ENCODE results near the gene TECPR2.

The TECPR2 gene

GRCh38 chr14:102317564-102318248 lies 45.0 kb upstream of the TECPR2 start:
- H3K4me3 ChIP-seq (ENCODE audit: low read depth, low read length), result peak overlapping the region; percentile 50
- TF ChIP-seq, protein P1, sequence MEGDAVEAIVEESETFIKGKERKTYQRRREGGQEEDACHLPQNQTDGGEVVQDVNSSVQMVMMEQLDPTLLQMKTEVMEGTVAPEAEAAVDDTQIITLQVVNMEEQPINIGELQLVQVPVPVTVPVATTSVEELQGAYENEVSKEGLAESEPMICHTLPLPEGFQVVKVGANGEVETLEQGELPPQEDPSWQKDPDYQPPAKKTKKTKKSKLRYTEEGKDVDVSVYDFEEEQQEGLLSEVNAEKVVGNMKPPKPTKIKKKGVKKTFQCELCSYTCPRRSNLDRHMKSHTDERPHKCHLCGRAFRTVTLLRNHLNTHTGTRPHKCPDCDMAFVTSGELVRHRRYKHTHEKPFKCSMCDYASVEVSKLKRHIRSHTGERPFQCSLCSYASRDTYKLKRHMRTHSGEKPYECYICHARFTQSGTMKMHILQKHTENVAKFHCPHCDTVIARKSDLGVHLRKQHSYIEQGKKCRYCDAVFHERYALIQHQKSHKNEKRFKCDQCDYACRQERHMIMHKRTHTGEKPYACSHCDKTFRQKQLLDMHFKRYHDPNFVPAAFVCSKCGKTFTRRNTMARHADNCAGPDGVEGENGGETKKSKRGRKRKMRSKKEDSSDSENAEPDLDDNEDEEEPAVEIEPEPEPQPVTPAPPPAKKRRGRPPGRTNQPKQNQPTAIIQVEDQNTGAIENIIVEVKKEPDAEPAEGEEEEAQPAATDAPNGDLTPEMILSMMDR (IDR thresholded peaks at IDR 0.05; ENCODE audit: low read depth, low read length, missing control alignments), result no peak
- DNase-seq (ENCODE audit: low read depth), result no peak
- in situ Hi-C loops (cut with HindIII; ENCODE audit: low sequenced_read_pairs), result loop anchor here (25.0 kb wide), 1 partner anchor 230 kb away; the partner anchor contains the start of gene HSP90AA1

DNA sequence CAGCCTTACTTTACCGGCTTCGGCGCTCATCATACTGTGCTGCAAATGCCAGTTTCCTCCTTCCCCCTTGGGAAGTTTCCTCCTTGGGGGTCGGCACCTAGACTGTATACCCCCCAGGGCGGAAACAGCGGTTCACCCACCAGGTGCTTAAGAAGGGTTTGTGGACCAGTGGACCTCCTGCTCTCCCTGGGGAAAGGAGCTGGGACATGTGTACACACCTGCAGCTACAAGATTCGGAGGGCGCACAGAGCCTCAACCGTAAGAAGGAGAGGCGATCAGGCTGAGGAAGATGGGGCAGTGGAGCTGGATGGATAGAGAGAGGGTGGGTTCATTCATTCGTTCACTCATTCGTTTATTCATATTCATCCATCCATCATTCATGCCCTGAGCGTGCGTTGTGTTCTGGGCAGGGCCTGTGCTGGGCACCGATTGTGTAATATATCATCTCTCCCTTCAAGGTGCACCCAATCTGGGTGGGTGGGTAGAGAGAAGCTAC lies 43.9 kb upstream of the TECPR2 start:
- DNase-seq (ENCODE audit: low read depth), result no peak
- TF ChIP-seq, protein P1 (IDR thresholded peaks at IDR 0.05; ENCODE audit: low read depth, low read length, missing control alignments), result no peak
- H3K4me3 ChIP-seq (ENCODE audit: low read depth, low read length), result peak overlapping the region; percentile 79
- in situ Hi-C loops (cut with HindIII; ENCODE audit: low sequenced_read_pairs), result loop anchor here (25.0 kb wide), 1 partner anchor 232 kb away; the partner anchor contains the start of gene HSP90AA1

DNA sequence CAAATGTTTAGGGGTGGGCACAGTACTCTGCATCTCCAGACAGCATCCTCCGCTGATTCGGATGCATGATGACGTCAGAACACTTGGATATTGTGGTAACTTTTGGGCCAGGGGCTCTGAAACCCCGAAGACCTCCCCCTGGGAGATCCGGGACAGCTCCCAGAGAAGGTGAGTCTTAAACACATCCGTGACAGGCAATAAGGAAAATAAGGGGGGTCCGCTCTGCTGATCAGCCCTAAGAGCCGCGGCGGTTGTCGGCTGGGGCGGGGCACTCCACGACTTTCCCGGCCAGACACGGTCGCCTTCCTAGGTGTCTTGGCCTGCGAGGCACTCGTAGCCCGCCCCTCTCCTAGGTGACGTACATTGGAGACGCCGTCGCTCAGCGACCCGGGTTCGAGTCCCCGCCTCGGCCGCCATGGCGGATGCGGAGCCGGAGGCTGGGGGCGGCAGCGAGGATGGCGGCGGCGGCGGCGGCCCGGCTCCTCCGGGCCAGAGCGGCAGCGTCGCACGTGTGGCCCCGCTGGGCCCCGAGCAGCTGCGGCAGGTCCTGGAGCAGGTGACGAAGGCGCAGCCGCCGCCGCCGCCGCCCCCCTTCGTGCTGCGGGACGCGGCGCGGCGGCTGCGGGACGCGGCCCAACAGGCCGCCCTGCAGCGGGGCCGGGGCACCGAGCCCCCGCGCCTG lies 43.2 kb upstream of the TECPR2 start, which contains the start of gene ZNF839:
Gene ZNF839 (plus strand): TSS at position 396 of the 682 bp plus-strand sequence. CDS start 20 bp downstream, at position 416.
- TF ChIP-seq, protein P1 (IDR thresholded peaks at IDR 0.05; ENCODE audit: low read depth, low read length, missing control alignments), result no peak
- peak; percentile 61 for DNase-seq (ENCODE audit: low read depth)
- H3K4me3 ChIP-seq (ENCODE audit: low read depth, low read length), result peak within 1 kb of the TSS; percentile 79
- in situ Hi-C loops (cut with HindIII; ENCODE audit: low sequenced_read_pairs), result loop anchor here (25.0 kb wide), 1 partner anchor 232 kb away; the partner anchor contains the start of gene HSP90AA1

DNA sequence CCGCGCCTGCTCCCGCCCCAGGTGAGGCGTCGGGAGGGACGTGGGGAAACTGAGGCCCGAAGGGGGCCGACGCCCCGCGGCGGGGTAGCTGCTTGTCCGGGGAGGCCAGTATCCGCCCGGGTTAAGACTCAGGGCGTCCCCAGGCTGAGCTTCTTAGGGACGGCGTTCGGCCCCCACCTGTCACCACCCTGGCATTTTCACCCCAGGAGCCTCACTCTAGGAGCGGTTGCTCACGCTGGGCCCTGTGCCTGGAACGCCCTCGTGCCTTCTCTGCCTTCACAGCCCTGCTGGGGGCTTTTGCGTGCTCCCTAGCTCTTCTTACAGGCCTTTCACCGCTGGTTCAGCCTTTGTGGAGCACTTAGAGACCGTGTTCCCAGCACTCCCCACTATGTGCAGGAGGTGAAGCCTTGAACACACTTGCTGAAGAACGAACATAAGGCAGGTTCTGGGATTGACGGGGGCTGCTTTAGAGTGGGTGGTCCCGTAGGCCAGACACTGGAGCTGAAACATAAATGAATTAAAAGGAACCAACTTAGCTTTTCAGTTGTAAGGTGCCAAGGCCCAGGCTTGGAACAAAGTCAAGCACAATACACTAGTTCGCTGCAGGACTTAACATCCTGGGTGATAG lies 42.6 kb upstream of the TECPR2 start:
- no peak for DNase-seq (ENCODE audit: low read depth)
- in situ Hi-C loops (cut with HindIII; ENCODE audit: low sequenced_read_pairs), result loop anchor here (25.0 kb wide), 1 partner anchor 233 kb away; the partner anchor contains the start of gene HSP90AA1

GRCh38 chr14:102320671-102321455 lies 41.9 kb upstream of the TECPR2 start:
- TF ChIP-seq, protein P1 (IDR thresholded peaks at IDR 0.05; ENCODE audit: low read depth, low read length, missing control alignments), result no peak
- peak overlapping the region; percentile 79 for H3K4me3 ChIP-seq (ENCODE audit: low read depth, low read length)
- DNase-seq (ENCODE audit: low read depth), result no peak
- in situ Hi-C loops (cut with HindIII; ENCODE audit: low sequenced_read_pairs), result loop anchor here (25.0 kb wide), 1 partner anchor 234 kb away; the partner anchor contains the start of gene HSP90AA1

More for the DNA sequence above, 42.6 kb upstream of the TECPR2 start:
- H3K4me3 ChIP-seq (ENCODE audit: low read depth, low read length), result peak overlapping the region; percentile 79
- TF ChIP-seq, protein P1 (IDR thresholded peaks at IDR 0.05; ENCODE audit: low read depth, low read length, missing control alignments), result no peak

Data from astrocyte of the cerebellum (primary cell).